Dermis microvascular lymphatic vessel endothelial cell (primary cell): ENCODE results near the gene TMCC2. TPM values are rescaled to one million over a fixed set of nuclear protein-coding genes. Genes with fewer than 3 reads are reported as not detected.

Experiments
- DNase-seq, 2 donors: peaks; one replicate each; pipeline versions ENCODE4 v3.0.0 to v3.0.0-alpha.2; 2010; ENCODE audit warnings: low read depth in 2 of 2
- total RNA-seq: library from RNA; depleted of rRNA; stranded (reverse); fragments of >200 nt; gene quantifications from 2 replicates; pipeline ENCODE4 v1.2.1, GENCODE V29; 2014

Gene TMCC2
- total RNA-seq, 1 donor from 2014 or later = 0.77 TPM

DNA sequence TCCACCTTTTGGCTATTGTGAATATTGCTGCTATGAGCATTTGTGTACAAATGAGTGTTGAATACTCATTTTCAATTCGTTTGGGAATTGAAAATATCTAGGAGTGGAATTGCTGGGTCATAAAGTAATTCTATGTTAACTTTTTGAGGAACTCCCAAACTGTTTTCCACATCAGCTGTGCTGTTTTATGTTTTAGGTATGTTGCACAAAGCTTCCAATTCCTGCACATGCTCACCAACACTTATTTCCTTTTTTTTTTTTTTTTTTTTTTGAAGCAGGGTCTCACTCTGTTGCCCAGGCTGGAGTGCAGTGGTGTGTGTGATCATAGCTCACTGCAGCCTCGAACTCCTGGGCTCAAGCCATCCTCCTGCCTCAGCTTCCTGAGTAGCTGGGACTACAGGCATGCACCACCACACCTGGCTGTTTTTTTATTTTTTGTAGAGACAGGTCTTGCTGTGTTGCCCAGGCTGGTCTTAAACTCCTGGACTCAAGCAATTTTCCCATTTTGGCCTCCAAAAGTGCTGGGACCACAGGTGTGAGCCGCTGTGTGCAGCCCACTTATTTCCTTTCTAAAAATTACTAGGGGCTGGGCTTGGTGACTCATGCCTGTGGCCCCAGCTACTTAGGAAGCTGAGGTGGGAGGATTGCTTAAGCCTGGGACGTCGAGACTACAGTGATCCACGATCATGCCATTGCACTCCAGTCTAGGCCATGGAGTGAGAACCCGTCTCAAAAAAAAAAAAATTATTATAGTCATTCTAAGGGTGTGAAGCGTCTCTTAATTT, 33.4 kb downstream of the TMCC2 start:
- peak in 1 of 2 donors; percentile 26 for DNase-seq

- peak in 1 of 2 donors; percentile 29 for DNase-seq
Measured at GRCh38 chr1:205261946-205262691, 34.4 kb downstream of the TMCC2 start.

GRCh38 chr1:205262731-205263171, 35.0 kb downstream of the TMCC2 start:
- no peak for DNase-seq

GRCh38 chr1:205263580-205264190, 35.9 kb downstream of the TMCC2 start:
- DNase-seq = no peak

- DNase-seq = no peak
Measured at GRCh38 chr1:205266611-205267305, 39.0 kb downstream of the TMCC2 start.

DNA sequence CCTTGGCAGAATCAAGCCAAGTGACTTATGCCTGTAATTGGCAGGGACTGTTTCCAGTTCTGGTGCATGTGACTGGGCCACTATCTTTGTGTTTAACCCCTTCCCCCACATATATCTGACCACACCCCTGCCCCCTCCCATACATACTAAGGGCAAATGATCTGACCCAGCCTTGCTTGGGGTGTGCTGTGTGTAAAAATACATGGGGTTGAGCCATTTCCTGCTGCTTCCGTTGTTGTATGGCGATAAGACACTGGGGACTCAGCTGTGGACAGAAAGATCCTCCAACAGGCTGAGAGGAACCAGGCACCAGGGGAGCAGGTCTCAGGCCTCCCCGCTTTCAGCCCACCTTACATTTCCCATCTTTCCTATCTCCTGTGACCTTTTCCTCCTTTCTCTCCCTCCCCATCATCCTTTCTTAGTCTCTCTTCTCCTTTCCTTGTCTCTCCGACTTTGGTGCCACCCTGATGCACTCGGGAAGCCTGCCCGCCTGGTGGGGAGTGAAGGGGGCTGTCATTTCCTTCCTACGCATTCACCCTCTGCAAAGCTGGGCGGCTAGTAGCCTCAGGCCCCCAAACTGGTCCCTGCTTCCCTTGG, 39.7 kb downstream of the TMCC2 start:
- no peak for DNase-seq

DNA sequence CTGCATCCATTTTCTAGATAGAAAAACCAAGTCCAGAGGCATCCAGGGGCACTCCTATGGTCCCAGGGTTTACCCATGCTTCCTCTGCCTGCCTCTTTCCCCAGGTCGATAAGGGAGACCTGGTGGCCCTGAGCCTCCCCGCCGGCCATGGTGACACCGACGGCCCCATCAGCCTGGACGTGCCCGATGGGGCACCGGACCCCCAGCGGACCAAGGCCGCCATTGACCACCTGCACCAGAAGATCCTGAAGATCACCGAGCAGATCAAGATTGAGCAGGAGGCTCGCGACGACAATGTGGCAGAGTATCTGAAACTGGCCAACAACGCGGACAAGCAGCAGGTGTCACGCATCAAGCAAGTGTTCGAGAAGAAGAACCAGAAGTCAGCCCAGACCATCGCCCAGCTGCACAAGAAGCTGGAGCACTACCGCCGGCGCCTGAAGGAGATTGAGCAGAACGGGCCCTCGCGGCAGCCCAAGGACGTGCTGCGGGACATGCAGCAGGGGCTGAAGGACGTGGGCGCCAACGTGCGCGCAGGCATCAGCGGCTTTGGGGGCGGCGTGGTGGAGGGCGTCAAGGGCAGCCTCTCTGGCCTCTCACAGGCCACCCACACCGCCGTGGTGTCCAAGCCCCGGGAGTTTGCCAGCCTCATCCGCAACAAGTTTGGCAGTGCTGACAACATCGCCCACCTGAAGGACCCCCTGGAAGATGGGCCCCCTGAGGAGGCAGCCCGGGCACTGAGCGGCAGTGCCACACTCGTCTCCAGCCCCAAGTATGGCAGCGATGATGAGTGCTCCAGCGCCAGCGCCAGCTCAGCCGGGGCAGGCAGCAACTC, 41.3 kb downstream of the TMCC2 start:
- DNase-seq = no peak

GRCh38 chr1:205269711-205270110, 42.0 kb downstream of the TMCC2 start:
- DNase-seq = no peak

GRCh38 chr1:205270271-205270670, 42.5 kb downstream of the TMCC2 start:
- DNase-seq = no peak

DNA sequence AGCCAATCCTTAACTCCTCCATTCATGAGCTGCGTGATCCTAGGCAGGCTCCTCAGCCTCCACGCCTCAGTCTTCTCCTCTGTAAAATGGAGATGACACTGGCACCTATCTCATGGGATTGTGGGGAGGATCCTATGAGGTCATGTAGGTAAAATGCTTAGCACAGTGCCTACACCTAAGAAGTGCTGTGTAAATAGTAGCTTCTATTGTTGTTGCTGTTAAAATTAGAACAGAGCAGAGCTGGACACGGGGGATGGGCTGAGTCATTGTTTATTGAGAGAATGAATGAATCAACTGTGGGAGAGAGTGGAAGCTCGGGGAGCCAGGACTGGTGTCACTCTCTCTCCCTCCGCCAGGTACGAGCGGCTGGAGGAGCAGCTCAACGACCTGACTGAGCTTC, 43.0 kb downstream of the TMCC2 start:
- DNase-seq = peak; percentile 65 to 73

DNA sequence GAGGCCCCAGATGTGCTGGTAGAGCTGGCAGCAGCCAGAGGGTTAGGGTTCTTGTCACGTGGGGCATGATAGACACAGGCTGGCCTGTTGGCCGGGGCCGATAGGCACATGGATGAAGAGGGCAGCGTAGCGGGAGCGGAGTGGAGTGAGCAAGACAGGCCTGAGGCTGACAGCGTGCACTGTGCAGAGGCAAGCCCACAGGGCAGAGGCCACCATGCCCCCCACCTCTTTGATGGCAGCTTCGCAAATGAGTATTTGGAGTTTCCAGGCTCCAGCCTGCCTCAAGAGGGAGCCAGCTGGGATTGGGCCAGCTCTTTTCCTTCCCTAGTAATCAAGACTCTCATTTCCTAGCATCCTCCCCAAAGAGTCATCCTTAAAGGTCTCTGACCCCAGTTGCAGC, 43.5 kb downstream of the TMCC2 start:
- peak in 1 of 2 donors; percentile 39 for DNase-seq

DNA sequence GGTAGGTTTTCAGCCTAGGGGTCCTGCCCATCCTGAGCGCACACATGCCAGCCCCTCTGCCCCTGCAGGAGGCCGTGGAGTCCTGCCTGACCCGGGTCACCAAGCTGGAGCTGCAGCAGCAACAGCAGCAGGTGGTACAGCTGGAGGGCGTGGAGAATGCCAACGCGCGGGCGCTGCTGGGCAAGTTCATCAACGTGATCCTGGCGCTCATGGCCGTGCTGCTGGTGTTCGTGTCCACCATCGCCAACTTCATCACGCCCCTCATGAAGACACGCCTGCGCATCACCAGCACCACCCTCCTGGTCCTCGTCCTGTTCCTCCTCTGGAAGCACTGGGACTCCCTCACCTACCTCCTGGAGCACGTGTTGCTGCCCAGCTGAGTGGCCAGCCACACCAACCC, 44.0 kb downstream of the TMCC2 start:
- no peak for DNase-seq

DNA sequence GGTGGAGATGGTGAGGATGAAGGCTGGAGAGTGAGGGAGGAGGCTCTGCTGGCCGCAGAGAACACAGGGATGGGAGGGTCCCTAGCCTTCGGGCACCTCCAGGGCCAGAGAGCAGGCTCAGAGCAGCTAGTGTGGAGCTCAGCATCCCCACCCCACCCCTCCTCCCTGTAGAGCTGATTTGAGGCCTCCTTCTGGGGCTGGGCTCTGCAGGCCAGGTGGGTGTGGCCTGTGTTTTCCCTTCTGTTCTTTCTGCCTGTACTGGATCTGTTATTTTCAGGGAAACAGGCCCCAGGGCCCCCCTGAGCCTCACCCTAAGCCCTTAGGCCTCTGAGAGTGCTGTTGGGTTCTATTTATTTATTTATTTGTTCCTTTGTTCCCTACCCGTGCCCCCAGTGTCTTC, 44.8 kb downstream of the TMCC2 start:
- no peak for DNase-seq

DNA sequence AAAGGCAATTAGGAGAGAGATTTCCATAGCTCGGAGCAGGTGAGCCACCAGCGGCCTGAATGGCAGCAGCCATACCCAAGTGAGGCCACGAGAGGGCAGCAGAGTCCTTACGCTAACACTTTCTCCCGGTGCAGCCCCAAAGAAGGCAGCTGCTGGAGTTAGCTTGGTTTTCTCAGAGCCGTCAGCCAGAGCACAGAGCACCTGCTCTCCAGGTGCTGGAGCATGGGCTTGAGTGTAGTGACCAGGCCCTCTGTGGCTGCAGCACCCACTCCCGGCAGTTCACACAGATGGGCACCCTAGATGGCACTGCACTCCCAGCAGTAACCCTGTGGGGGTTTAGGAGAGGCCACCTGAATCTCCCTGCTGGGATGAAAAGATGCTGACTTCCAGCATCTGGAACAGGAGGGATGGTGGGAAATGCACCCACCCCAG, 45.8 kb downstream of the TMCC2 start:
- peak; percentile 58 to 77 for DNase-seq

GRCh38 chr1:205274041-205274691, 46.4 kb downstream of the TMCC2 start:
- no peak for DNase-seq

GRCh38 chr1:205275133-205275532, 47.4 kb downstream of the TMCC2 start:
- no peak for DNase-seq

- no peak for DNase-seq
Measured at GRCh38 chr1:205275916-205276688, 48.4 kb downstream of the TMCC2 start.

DNA sequence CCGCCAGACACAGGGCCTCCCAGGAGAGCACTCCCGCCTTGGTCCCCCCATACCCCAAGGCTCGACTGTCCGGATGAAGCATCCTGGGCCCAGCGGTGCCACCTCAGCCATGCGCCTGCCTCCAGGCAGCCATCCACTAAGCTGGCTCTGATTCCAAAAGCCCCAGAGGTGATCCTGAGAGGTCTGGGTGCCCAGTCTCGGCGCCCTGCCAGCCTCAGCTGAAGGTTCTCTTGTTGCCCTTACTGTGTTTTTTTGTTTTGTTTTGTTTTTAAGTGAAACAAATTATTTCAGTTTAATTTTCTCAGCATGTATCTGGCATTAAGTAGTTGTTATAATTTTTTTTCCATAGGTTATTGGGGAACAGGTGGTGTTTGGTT, 48.9 kb downstream of the TMCC2 start:
- DNase-seq = no peak

GRCh38 chr1:205279986-205280385, 52.2 kb downstream of the TMCC2 start:
- no peak for DNase-seq
